GM10847 (cell line): ENCODE data around the gene DAPK1.

Source experiments
- POLR2A ChIP-seq: IDR thresholded peaks from 2 replicates; pipeline ENCODE4 v1.6.1; 2011; ENCODE audit not compliant: insufficient read length; ENCODE audit errors: extremely low read depth

The DAPK1 gene

GRCh38 chr9:87671925-87672324, 174.3 kb downstream of the DAPK1 start:
- no peak for TF ChIP-seq POLR2A

GRCh38 chr9:87672586-87672985, 174.9 kb downstream of the DAPK1 start:
- TF ChIP-seq POLR2A = no peak

GRCh38 chr9:87673446-87674120, 175.9 kb downstream of the DAPK1 start:
- no peak for TF ChIP-seq POLR2A

GRCh38 chr9:87674565-87675299, 177.1 kb downstream of the DAPK1 start:
- no peak for TF ChIP-seq POLR2A

- no peak for TF ChIP-seq POLR2A
Observed at GRCh38 chr9:87675906-87676515, 178.3 kb downstream of the DAPK1 start.

- no peak for TF ChIP-seq POLR2A
Observed at GRCh38 chr9:87676976-87677775, 179.5 kb downstream of the DAPK1 start.

GRCh38 chr9:87677776-87678587, 180.3 kb downstream of the DAPK1 start:
- TF ChIP-seq POLR2A = no peak

- TF ChIP-seq POLR2A = no peak
Observed at GRCh38 chr9:87678650-87679355, 181.1 kb downstream of the DAPK1 start.

GRCh38 chr9:87681271-87682061, 183.8 kb downstream of the DAPK1 start:
- no peak for TF ChIP-seq POLR2A

GRCh38 chr9:87682085-87682484, 184.4 kb downstream of the DAPK1 start:
- no peak for TF ChIP-seq POLR2A

- TF ChIP-seq POLR2A = no peak
Observed at GRCh38 chr9:87682618-87683017, 185.0 kb downstream of the DAPK1 start.

- TF ChIP-seq POLR2A = no peak
Observed at GRCh38 chr9:87683751-87684626, 186.3 kb downstream of the DAPK1 start.
